ENCODE data around the gene CDC42BPA. TPM values are rescaled to one million over a fixed set of nuclear protein-coding genes. Genes with fewer than 3 reads are reported as not detected.

The CDC42BPA gene
- total and polyA plus RNA-seq, 9 of the 15 experiments (the other 6 are each of a cell fraction or from before 2014, with no cell fraction given) = 8.0 to 77.5 (median 52.1) TPM

- peak; percentile 15 to 44 for TF ChIP-seq RAD21 (CRISPR knock-in tag; conservative IDR thresholded peaks at IDR 0.05 in 1 of 2, IDR thresholded peaks at IDR 0.05 in 1 of 2)
- TF ChIP-seq MAZ (CRISPR knock-in tag; conservative IDR thresholded peaks at IDR 0.05 in 1 of 2, IDR thresholded peaks at IDR 0.05 in 1 of 2) = peak; percentile 40 to 62; a peak in 2 of 4 replicates
- peak; percentile 73 for TF ChIP-seq PRDM10 (IDR thresholded peaks at IDR 0.05; ENCODE audit: partially characterized antibody)
- no peak for TF ChIP-seq ATF1 (CRISPR knock-in tag; IDR thresholded peaks at IDR 0.05)
- peak; percentile 65 for TF ChIP-seq ATF1 (tag; IDR thresholded peaks at IDR 0.05)
- TF ChIP-seq PRMT5 (CRISPR knock-in tag; IDR thresholded peaks at IDR 0.05) = no peak
- TF ChIP-seq MIER1 (IDR thresholded peaks at IDR 0.05; ENCODE audit: low read depth) = no peak
- peak in 1 of 2 experiments; percentile 56; a peak in 2 of 4 replicates for TF ChIP-seq TEAD1 (CRISPR knock-in tag; IDR thresholded peaks at IDR 0.05)
- TF ChIP-seq FOXA3 (CRISPR knock-in tag; conservative IDR thresholded peaks at IDR 0.05 in 1 of 2, IDR thresholded peaks at IDR 0.05 in 1 of 2) = no peak
- TF ChIP-seq, protein P1, sequence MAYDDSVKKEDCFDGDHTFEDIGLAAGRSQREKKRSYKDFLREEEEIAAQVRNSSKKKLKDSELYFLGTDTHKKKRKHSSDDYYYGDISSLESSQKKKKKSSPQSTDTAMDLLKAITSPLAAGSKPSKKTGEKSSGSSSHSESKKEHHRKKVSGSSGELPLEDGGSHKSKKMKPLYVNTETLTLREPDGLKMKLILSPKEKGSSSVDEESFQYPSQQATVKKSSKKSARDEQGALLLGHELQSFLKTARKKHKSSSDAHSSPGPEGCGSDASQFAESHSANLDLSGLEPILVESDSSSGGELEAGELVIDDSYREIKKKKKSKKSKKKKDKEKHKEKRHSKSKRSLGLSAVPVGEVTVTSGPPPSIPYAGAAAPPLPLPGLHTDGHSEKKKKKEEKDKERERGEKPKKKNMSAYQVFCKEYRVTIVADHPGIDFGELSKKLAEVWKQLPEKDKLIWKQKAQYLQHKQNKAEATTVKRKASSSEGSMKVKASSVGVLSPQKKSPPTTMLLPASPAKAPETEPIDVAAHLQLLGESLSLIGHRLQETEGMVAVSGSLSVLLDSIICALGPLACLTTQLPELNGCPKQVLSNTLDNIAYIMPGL (CRISPR knock-in tag; IDR thresholded peaks at IDR 0.05) = no peak
- TF ChIP-seq ATF3 (IDR thresholded peaks at IDR 0.05) = peak; percentile 93
- no peak; the same call in 1 of the 2 replicates for TF ChIP-seq ATF3 (CRISPR knock-in tag; conservative IDR thresholded peaks at IDR 0.05)
- peak; percentile 96 for TF ChIP-seq FOSL1 (tag; conservative IDR thresholded peaks at IDR 0.05)
- TF ChIP-seq ZBTB7A (IDR thresholded peaks at IDR 0.05; ENCODE audit: borderline replicate concordance, control insufficient read depth, low read depth, low read length) = peak; percentile 81; the same call in 1 of the 2 replicates
- TF ChIP-seq RBM25 (IDR thresholded peaks at IDR 0.05; ENCODE audit: low read depth, low read length, severe bottlenecking) = no peak
- TF ChIP-seq KLF6 (CRISPR knock-in tag; IDR thresholded peaks at IDR 0.05; ENCODE audit: borderline replicate concordance) = peak; percentile 69; the same call in 1 of the 2 replicates
- TF ChIP-seq NFXL1 (CRISPR knock-in tag; IDR thresholded peaks at IDR 0.05) = 0 out of 2 replicates have a peak, but pooled peaks have one; percentile 12
- TF ChIP-seq ZNF436 (CRISPR knock-in tag; IDR thresholded peaks at IDR 0.05) = no peak
- TF ChIP-seq ZNF184 (CRISPR knock-in tag; IDR thresholded peaks at IDR 0.05) = no peak
- 0 out of 2 replicates have a peak, but pooled peaks have one; percentile 81 for TF ChIP-seq THRAP3 (IDR thresholded peaks at IDR 0.05; ENCODE audit: borderline replicate concordance)
- TF ChIP-seq RBM22 (IDR thresholded peaks at IDR 0.05; ENCODE audit: low read depth, low read length, poor library complexity, severe bottlenecking) = no peak
These were observed 39.1 kb upstream of the CDC42BPA start (continued) for GRCh38 chr1:227357171-227357926.
